GM12878 (cell line): ENCODE data around the gene CENATAC. TPM values are rescaled to one million over a fixed set of nuclear protein-coding genes. Genes with fewer than 3 reads are reported as not detected.

Experiments used
- ATAC-seq: fragments of 200-7000 bp; cut with Tn5 transposase; 3 replicates; pipeline ENCODE4 v1.9.1; 2020; ENCODE audit warnings: mild to moderate bottlenecking, moderate library complexity
- BruUV-seq: library from RNA; stranded (reverse); fragments of 400-500 nt; replicated peaks from 2 replicates; lab custom pipeline; 2021; lab: Mats Ljungman, UMichigan
- CTCF ChIA-PET: fragments of 300-600 bp; sonication (Branson Sonifier 250); formaldehyde crosslinking; extraction: SDS; loops from one replicate; lab custom pipeline; 2021; ENCODE audit warnings: inconsistent platforms; lab: Yijun Ruan, JAX
- POLR2A ChIA-PET: fragments of 350-600 bp; formaldehyde crosslinking; extraction: SDS; loops from one replicate; lab custom pipeline; 2021; ENCODE audit warnings: inconsistent platforms; lab: Charles Lee
- RAD21 ChIA-PET: fragments of 300-600 bp; sonication (Branson Sonifier 250); formaldehyde crosslinking; loops from one replicate; lab custom pipeline; 2023; ENCODE audit warnings: antibody characterized with exemption; ENCODE audit not compliant: unreplicated experiment; lab: Charles Lee
- SMC1A ChIA-PET: fragments of 300-600 bp; sonication (Branson Sonifier 250); formaldehyde crosslinking; loops from one replicate; lab custom pipeline; 2023; ENCODE audit not compliant: unreplicated experiment, uncharacterized antibody; lab: Charles Lee
- DNase-seq: peaks from one replicate; pipeline ENCODE4 v3.0.0-alpha.2; 2011; ENCODE audit warnings: low read depth, low spot score
- FAIRE-seq: peaks from 3 replicates; lab custom pipeline; 2011; peaks lifted over from hg19 to GRCh38; lab: Jason Lieb, UNC
- H2AFZ ChIP-seq: 2 replicates; pipeline ENCODE4 v1.6.0; 2011; ENCODE audit warnings: low read depth, low read length, control low read depth; ENCODE audit not compliant: control insufficient read depth
- H3K27ac ChIP-seq: 2 replicates; pipeline ENCODE4 v1.5.1; 2011; ENCODE audit warnings: control low read depth; ENCODE audit not compliant: control insufficient read depth, insufficient read depth
- H3K27me3 ChIP-seq, 2 experiments: replicated peaks in 1 of 2; 2 replicates each; pipeline versions ENCODE4 v1.6.0 to v1.6.1; 2011; ENCODE audit warnings: low read length in 1 of 2; ENCODE audit not compliant: control insufficient read depth in 2 of 2, insufficient read depth in 2 of 2
- H3K36me3 ChIP-seq, 2 experiments: 2 replicates each; pipeline ENCODE4 v1.5.1; 2011; ENCODE audit warnings: low read length in 1 of 2; ENCODE audit not compliant: control insufficient read depth in 2 of 2, insufficient read depth in 2 of 2
- H3K4me1 ChIP-seq: 2 replicates; pipeline ENCODE4 v1.6.1; 2011; ENCODE audit warnings: mild to moderate bottlenecking, low read length, moderate library complexity, mixed read lengths; ENCODE audit not compliant: control insufficient read depth, insufficient read depth
- H3K4me2 ChIP-seq: 2 replicates; pipeline ENCODE4 v1.6.0; 2011; ENCODE audit warnings: control low read depth; ENCODE audit not compliant: control insufficient read depth, insufficient read depth
- H3K4me3 ChIP-seq: fragments of 200-600 bp; sonication (generic); 2 replicates; pipeline ENCODE4 v1.5.1; 2016
- H3K79me2 ChIP-seq: 2 replicates; pipeline ENCODE4 v1.6.0; 2011; ENCODE audit warnings: low read length; ENCODE audit not compliant: control insufficient read depth, insufficient read depth
- H3K9ac ChIP-seq: 2 replicates; pipeline ENCODE4 v1.8.0; 2011; ENCODE audit warnings: low read length, control low read depth, mixed read lengths; ENCODE audit not compliant: control insufficient read depth, insufficient read depth
- H3K9me3 ChIP-seq: replicated peaks from 3 replicates; pipeline ENCODE4 v1.5.1; 2011; ENCODE audit warnings: mild to moderate bottlenecking, low read length; ENCODE audit not compliant: control insufficient read depth, insufficient read depth
- H4K20me1 ChIP-seq: 2 replicates; pipeline ENCODE4 v1.6.0; 2011; ENCODE audit not compliant: control insufficient read depth, insufficient read depth
- CBX5 ChIP-seq: sonication (generic); IDR thresholded peaks from 2 replicates; pipeline ENCODE4 v1.6.1; 2016; ENCODE audit warnings: low read depth, moderate library complexity, mild to moderate bottlenecking, inconsistent platforms
- CHD1 ChIP-seq: IDR thresholded peaks from 2 replicates; pipeline ENCODE4 v1.6.1; 2012; ENCODE audit warnings: low read depth, low read length, improper control_type of control experiment
- DPF2 ChIP-seq: fragments of 450-650 bp; IDR thresholded peaks from 2 replicates; pipeline ENCODE4 v1.6.1; 2017; ENCODE audit warnings: mild to moderate bottlenecking
- HDAC2 ChIP-seq: fragments of 200-600 bp; sonication (generic); IDR thresholded peaks from 2 replicates; pipeline ENCODE4 v1.6.1; 2017
- MXI1 ChIP-seq: fragments of 150-350 bp; IDR thresholded peaks from 2 replicates; pipeline ENCODE4 v1.6.1; 2011; ENCODE audit warnings: low read depth, mild to moderate bottlenecking, inconsistent platforms, low read length, improper control_type of control experiment
- PML ChIP-seq: IDR thresholded peaks from 2 replicates; pipeline ENCODE4 v1.6.1; 2012; ENCODE audit warnings: low read length, inconsistent platforms
- POLR2A ChIP-seq: IDR thresholded peaks from 2 replicates; pipeline ENCODE4 v1.6.1; 2011; ENCODE audit warnings: low read depth, mild to moderate bottlenecking, low read length
- RAD51 ChIP-seq: fragments of 450-650 bp; IDR thresholded peaks from 2 replicates; pipeline ENCODE4 v1.6.1; 2016; ENCODE audit warnings: moderate library complexity, mild to moderate bottlenecking, inconsistent platforms
- RELA ChIP-seq: fragments of 450-650 bp; IDR thresholded peaks from 2 replicates; pipeline ENCODE4 v1.8.0; 2014; ENCODE audit warnings: borderline replicate concordance; ENCODE audit not compliant: partially characterized antibody
- RUNX3 ChIP-seq: IDR thresholded peaks from 2 replicates; pipeline ENCODE4 v1.6.1; 2012; ENCODE audit warnings: low read length, inconsistent platforms
- SIX5 ChIP-seq: IDR thresholded peaks from 2 replicates; pipeline ENCODE4 v1.6.1; 2011; ENCODE audit warnings: mild to moderate bottlenecking, low read depth, low read length, moderate library complexity; ENCODE audit not compliant: severe bottlenecking
- TARDBP ChIP-seq: IDR thresholded peaks from 2 replicates; pipeline ENCODE4 v1.6.1; 2016; ENCODE audit warnings: borderline replicate concordance
- TCF12 ChIP-seq: IDR thresholded peaks from 2 replicates; pipeline ENCODE4 v1.6.1; 2011; ENCODE audit warnings: low read depth, mild to moderate bottlenecking, low read length
- YBX1 ChIP-seq: fragments of 450-650 bp; IDR thresholded peaks from 2 replicates; pipeline ENCODE4 v1.6.1; 2016; ENCODE audit warnings: antibody characterized with exemption
- ZNF207 ChIP-seq: fragments of 450-650 bp; IDR thresholded peaks from 2 replicates; pipeline ENCODE4 v1.6.1; 2014; ENCODE audit warnings: antibody characterized with exemption, mild to moderate bottlenecking, borderline replicate concordance
- WGBS: methylation state at CpG from one replicate; pipeline ENCODE4 v1.1.6; 2016; ENCODE audit warnings: low lambda C conversion rate; ENCODE audit not compliant: insufficient replicate concordance, insufficient coverage; ENCODE audit errors: missing lambda C conversion rate; 5-methylcytosine and 5-hydroxymethylcytosine counted together
- in situ Hi-C: fragments of 300-500 bp; cut with MboI; formaldehyde crosslinking; loops from 9 replicates; pipeline ENCODE4 v1.14.3; 2018; ENCODE audit warnings: mixed read lengths
- intact Hi-C: fragments of 100-400 bp; cut with micrococcal nuclease; formaldehyde crosslinking; loops from one replicate; pipeline ENCODE4 v1.14.2; 2022; ENCODE audit not compliant: unreplicated experiment
- polyA plus RNA-seq, 11 experiments: library from polyadenylated mRNA; depleted of rRNA in 4 of 11; unstranded in 6 of 11; stranded (reverse) in 5 of 11; fragments of >200 nt; fragmentation: Nextera tagmentation in 4 of 11; fragmentation: Illumina TruSeq in 1 of 11; extraction: Ambion mirVana in 4 of 11; extraction: Trizol in 1 of 11; gene quantifications; 1 replicate in 1 of 11; 2 replicates in 10 of 11; pipeline versions ENCODE4 v1.2.1 to v1.2.3, GENCODE V29; 2011 to 2016; ENCODE audit warnings: inconsistent platforms in 2 of 11, missing spikeins in 2 of 11, low read depth in 1 of 11
- total RNA-seq, 4 experiments: library from RNA; depleted of rRNA in 3 of 4; stranded (reverse); fragments of >200 nt in 3 of 4; fragmentation: Illumina TruSeq in 1 of 4; extraction: Trizol in 1 of 4; gene quantifications; 2 replicates each; pipeline versions ENCODE4 v1.2.1 to v1.2.3, GENCODE V29; 2013 to 2021
- TF ChIP-seq, protein P1 (sequence below): fragments of 450-650 bp; IDR thresholded peaks from 2 replicates; pipeline ENCODE4 v1.6.1; 2016; ENCODE audit warnings: mild to moderate bottlenecking
- TF ChIP-seq, protein P2 (sequence below): fragments of 450-650 bp; formaldehyde crosslinking; IDR thresholded peaks from 2 replicates; pipeline ENCODE4 v1.4.0; 2022; ENCODE audit warnings: mild to moderate bottlenecking, moderate library complexity

Gene CENATAC
- total and polyA plus RNA-seq, 10 of the 15 experiments (the other 5 are each of a cell fraction or from before 2014, with no cell fraction given): 4.8 to 37.1 (median 24.1) TPM

DNA sequence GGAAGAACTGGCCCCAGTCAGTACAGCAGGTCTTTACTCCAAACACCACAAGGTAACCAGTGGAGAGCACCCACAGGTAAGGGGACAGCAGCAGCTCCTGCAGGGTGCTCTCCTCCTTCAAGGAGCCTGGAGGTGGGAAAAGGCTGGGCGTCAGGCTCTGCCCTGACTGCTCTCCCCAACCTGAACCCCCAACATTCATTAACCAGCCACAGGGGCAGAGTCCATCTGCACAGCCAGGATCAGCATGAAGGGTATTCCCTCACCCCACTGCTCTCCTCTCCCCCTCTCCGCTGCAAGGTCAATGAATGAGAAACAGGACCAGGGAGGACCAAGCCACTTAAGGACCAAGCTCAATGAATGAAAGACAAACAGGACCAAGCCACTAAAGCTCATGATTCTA, 29.0 kb downstream of the CENATAC start:
- Histone ChIP-seq H3K4me2 (no peak overlapping the region), H3K79me2 (peaks cover 13% of the 10 kb centered on the region), H3K36me3 (peaks cover 5 to 8% of the 10 kb centered on the region in 2 experiments; a peak in 3 of 4 replicates), H4K20me1 (no peaks in the 10 kb centered on the region), H3K4me3 (no peak overlapping the region), H3K4me1 (peaks cover 14% of the 10 kb centered on the region), H3K27ac (no peak overlapping the region), H2AFZ (no peak overlapping the region), H3K27me3 (no peaks in the 10 kb centered on the region), H3K9ac (no peak overlapping the region), H3K9me3 (no peaks in the 10 kb centered on the region)
- intact Hi-C loops (no loop called here), in situ Hi-C loops (no loop called here)
- TF ChIP-seq YBX1: no peak
- TF ChIP-seq POLR2A: no peak
- no peak for TF ChIP-seq PML
- no peak for TF ChIP-seq ZNF207
- no peak for TF ChIP-seq RAD51
- no peak for TF ChIP-seq HDAC2
- TF ChIP-seq, protein P1, sequence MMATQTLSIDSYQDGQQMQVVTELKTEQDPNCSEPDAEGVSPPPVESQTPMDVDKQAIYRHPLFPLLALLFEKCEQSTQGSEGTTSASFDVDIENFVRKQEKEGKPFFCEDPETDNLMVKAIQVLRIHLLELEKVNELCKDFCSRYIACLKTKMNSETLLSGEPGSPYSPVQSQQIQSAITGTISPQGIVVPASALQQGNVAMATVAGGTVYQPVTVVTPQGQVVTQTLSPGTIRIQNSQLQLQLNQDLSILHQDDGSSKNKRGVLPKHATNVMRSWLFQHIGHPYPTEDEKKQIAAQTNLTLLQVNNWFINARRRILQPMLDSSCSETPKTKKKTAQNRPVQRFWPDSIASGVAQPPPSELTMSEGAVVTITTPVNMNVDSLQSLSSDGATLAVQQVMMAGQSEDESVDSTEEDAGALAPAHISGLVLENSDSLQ: no peak
- no peak for TF ChIP-seq SIX5
- TF ChIP-seq RUNX3: no peak
- TF ChIP-seq RELA: no peak
- no peak for TF ChIP-seq TARDBP
- no peak for TF ChIP-seq CHD1
- TF ChIP-seq CBX5: no peak
- no peak for TF ChIP-seq TCF12
- TF ChIP-seq MXI1: no peak
- no peak for TF ChIP-seq DPF2
- TF ChIP-seq, protein P2, sequence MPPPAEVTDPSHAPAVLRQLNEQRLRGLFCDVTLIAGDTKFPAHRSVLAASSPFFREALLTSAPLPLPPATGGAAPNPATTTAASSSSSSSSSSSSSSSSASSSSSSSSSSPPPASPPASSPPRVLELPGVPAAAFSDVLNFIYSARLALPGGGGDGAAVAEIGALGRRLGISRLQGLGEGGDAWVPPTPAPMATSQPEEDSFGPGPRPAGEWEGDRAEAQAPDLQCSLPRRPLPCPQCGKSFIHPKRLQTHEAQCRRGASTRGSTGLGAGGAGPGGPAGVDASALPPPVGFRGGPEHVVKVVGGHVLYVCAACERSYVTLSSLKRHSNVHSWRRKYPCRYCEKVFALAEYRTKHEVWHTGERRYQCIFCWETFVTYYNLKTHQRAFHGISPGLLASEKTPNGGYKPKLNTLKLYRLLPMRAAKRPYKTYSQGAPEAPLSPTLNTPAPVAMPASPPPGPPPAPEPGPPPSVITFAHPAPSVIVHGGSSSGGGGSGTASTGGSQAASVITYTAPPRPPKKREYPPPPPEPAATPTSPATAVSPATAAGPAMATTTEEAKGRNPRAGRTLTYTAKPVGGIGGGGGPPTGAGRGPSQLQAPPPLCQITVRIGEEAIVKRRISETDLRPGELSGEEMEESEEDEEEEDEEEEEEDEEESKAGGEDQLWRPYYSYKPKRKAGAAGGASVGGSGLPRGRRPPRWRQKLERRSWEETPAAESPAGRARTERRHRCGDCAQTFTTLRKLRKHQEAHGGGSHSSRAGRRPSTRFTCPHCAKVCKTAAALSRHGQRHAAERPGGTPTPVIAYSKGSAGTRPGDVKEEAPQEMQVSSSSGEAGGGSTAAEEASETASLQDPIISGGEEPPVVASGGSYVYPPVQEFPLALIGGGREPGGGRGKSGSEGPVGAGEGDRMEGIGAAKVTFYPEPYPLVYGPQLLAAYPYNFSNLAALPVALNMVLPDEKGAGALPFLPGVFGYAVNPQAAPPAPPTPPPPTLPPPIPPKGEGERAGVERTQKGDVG: no peak
- ChIA-PET RAD21 (no interaction called here), SMC1A (interaction anchor here (4.9 kb wide), 1 partner anchor 10 kb away, joined by 40 read pairs; the partner anchor contains the start of genes RPS25 and TRAPPC4), CTCF (no interaction called here), POLR2A (interaction anchor here (1.2 to 2.3 kb wide), 2 partner anchors 8 to 10 kb away, joined by 4 to 9 read pairs; partner anchors contain the start of genes RPS25 and TRAPPC4)
- ATAC-seq: no peak
- 94% methylated on average over 2 of the region's 2 CpGs for WGBS
- no peak for FAIRE-seq
- BruUV-seq: no TSS peak
- no peak for DNase-seq
